H1 (cell line): ENCODE data around the gene CA10. TPM values are rescaled to one million over a fixed set of nuclear protein-coding genes. Genes with fewer than 3 reads are reported as not detected.

ENCODE experiments used
- CTCF ChIA-PET: fragments of 300-600 bp; sonication (Branson Sonifier 250); formaldehyde crosslinking; loops from one replicate; lab custom pipeline; 2021; ENCODE audit not compliant: partially characterized antibody; lab: Charles Lee
- POLR2A ChIA-PET: fragments of 300-600 bp; sonication (Branson Sonifier 250); formaldehyde crosslinking; loops from one replicate; lab custom pipeline; 2021; ENCODE audit warnings: inconsistent platforms; ENCODE audit not compliant: partially characterized antibody; lab: Charles Lee
- DNase-seq, 2 experiments: peaks; one replicate each; pipeline versions ENCODE4 v3.0.0 to v3.0.0-alpha.2; 2010 to 2022; ENCODE audit warnings: low spot score in 2 of 2, low read depth in 1 of 2, mixed read lengths in 1 of 2
- FAIRE-seq: peaks from 2 replicates; lab custom pipeline; 2011; peaks lifted over from hg19 to GRCh38; lab: Jason Lieb, UNC
- H2AFZ ChIP-seq: 2 replicates; pipeline ENCODE4 v1.8.1; 2012; ENCODE audit warnings: low read length, inconsistent platforms
- H2AK5ac ChIP-seq: 2 replicates; pipeline ENCODE4 v1.6.1; 2013; ENCODE audit warnings: low read depth, low read length
- H2BK120ac ChIP-seq: replicated peaks from 2 replicates; pipeline ENCODE3; 2013; ENCODE audit warnings: low read depth, low read length, inconsistent platforms
- H2BK12ac ChIP-seq: 2 replicates; pipeline ENCODE4 v1.6.1; 2013; ENCODE audit warnings: low read depth, low read length
- H2BK15ac ChIP-seq: 2 replicates; pipeline ENCODE4 v1.6.1; 2013; ENCODE audit warnings: low read length
- H2BK20ac ChIP-seq: 2 replicates; pipeline ENCODE4 v1.6.1; 2013; ENCODE audit warnings: low read length
- H2BK5ac ChIP-seq: 2 replicates; pipeline ENCODE4 v1.6.1; 2013; ENCODE audit warnings: low read depth, low read length
- H3K14ac ChIP-seq: 2 replicates; pipeline ENCODE4 v1.6.1; 2013; ENCODE audit warnings: inconsistent platforms; ENCODE audit not compliant: insufficient read length
- H3K18ac ChIP-seq: 2 replicates; pipeline ENCODE4 v1.6.1; 2013; ENCODE audit warnings: low read length; ENCODE audit errors: extremely low read depth
- H3K23ac ChIP-seq: 2 replicates; pipeline ENCODE4 v1.6.1; 2013; ENCODE audit warnings: inconsistent platforms; ENCODE audit not compliant: insufficient read length
- H3K23me2 ChIP-seq: 2 replicates; pipeline ENCODE4 v1.6.1; 2013; ENCODE audit warnings: low read depth, low read length
- H3K27ac ChIP-seq: 2 replicates; pipeline ENCODE4 v1.6.1; 2011; ENCODE audit warnings: low read depth, low read length, inconsistent platforms
- H3K27me3 ChIP-seq, 4 experiments: replicated peaks in 1 of 4; 1 replicate in 1 of 4; 2 replicates in 3 of 4; pipeline versions ENCODE4 v1.6.1 to v1.8.1; 2011 to 2013; ENCODE audit warnings: low read length in 3 of 4, mild to moderate bottlenecking in 3 of 4, inconsistent platforms in 2 of 4, mixed read lengths in 2 of 4, moderate library complexity in 1 of 4; ENCODE audit not compliant: control insufficient read depth in 3 of 4, insufficient read depth in 3 of 4; ENCODE audit errors: extremely low read depth in 1 of 4
- H3K36me3 ChIP-seq, 4 experiments: 2 replicates each; pipeline versions ENCODE4 v1.6.1 to v1.8.1; 2011 to 2013; ENCODE audit warnings: mild to moderate bottlenecking in 4 of 4, low read length in 3 of 4, moderate library complexity in 2 of 4, control low read depth in 1 of 4, inconsistent platforms in 1 of 4; ENCODE audit not compliant: insufficient read depth in 4 of 4, control insufficient read depth in 2 of 4
- H3K4ac ChIP-seq: replicated peaks from 2 replicates; pipeline ENCODE3; 2013; ENCODE audit warnings: low read length, low read depth, mixed read lengths, inconsistent platforms; ENCODE audit not compliant: insufficient read length
- H3K4me1 ChIP-seq, 4 experiments: replicated peaks in 1 of 4; 1 replicate in 1 of 4; 2 replicates in 3 of 4; pipeline versions ENCODE4 v1.6.1 to v1.8.1; 2011 to 2013; ENCODE audit warnings: low read length in 3 of 4, inconsistent platforms in 2 of 4, mixed read lengths in 1 of 4; ENCODE audit not compliant: insufficient read depth in 4 of 4, control insufficient read depth in 3 of 4
- H3K4me2 ChIP-seq, 2 experiments: 2 replicates each; pipeline versions ENCODE4 v1.6.1 to v1.8.1; 2011 to 2013; ENCODE audit warnings: low read depth in 2 of 2, low read length in 2 of 2, control low read depth in 1 of 2, inconsistent platforms in 1 of 2, mild to moderate bottlenecking in 1 of 2; ENCODE audit not compliant: insufficient read depth in 1 of 2
- H3K4me3 ChIP-seq, 4 experiments: fragments of 200-600, 300-600 bp in 1 of 4; sonication (generic), shearing (Covaris generic), sonication (Bioruptor Twin) in 1 of 4; 2 replicates each; pipeline versions ENCODE4 v1.5.1 to v1.8.1; 2011 to 2016; ENCODE audit warnings: low read length in 4 of 4, low read depth in 3 of 4, control low read depth in 2 of 4, inconsistent platforms in 2 of 4, mild to moderate bottlenecking in 2 of 4, mixed read lengths in 1 of 4, moderate library complexity in 1 of 4; ENCODE audit not compliant: insufficient read depth in 2 of 4; ENCODE audit errors: extremely low read depth in 1 of 4
- H3K56ac ChIP-seq: replicated peaks from 2 replicates; pipeline ENCODE3; 2013; ENCODE audit warnings: low read depth, mild to moderate bottlenecking, mixed read lengths, low read length, inconsistent platforms; ENCODE audit not compliant: insufficient read length
- H3K79me1 ChIP-seq: 2 replicates; pipeline ENCODE4 v1.6.1; 2013; ENCODE audit warnings: low read depth, low read length, control low read depth
- H3K79me2 ChIP-seq, 2 experiments: 2 replicates each; pipeline versions ENCODE4 v1.6.1 to v1.8.1; 2012 to 2013; ENCODE audit warnings: low read length in 2 of 2, mild to moderate bottlenecking in 2 of 2, inconsistent platforms in 1 of 2; ENCODE audit not compliant: insufficient read depth in 2 of 2, control insufficient read depth in 1 of 2
- H3K9ac ChIP-seq, 4 experiments: replicated peaks in 1 of 4; 1 replicate in 1 of 4; 2 replicates in 3 of 4; pipeline versions ENCODE4 v1.6.1 to v1.8.1; 2011 to 2013; ENCODE audit warnings: low read depth in 3 of 4, low read length in 3 of 4, control low read depth in 2 of 4, mild to moderate bottlenecking in 2 of 4, moderate library complexity in 2 of 4, inconsistent platforms in 1 of 4; ENCODE audit errors: extremely low read depth in 1 of 4
- H3K9me3 ChIP-seq, 2 experiments: 2 replicates each; pipeline versions ENCODE4 v1.6.1 to v1.8.1; 2012 to 2013; ENCODE audit warnings: mild to moderate bottlenecking in 2 of 2, moderate library complexity in 2 of 2, control low read depth in 1 of 2, inconsistent platforms in 1 of 2, low read depth in 1 of 2, low read length in 1 of 2, mixed read lengths in 1 of 2; ENCODE audit not compliant: insufficient read depth in 2 of 2
- H4K20me1 ChIP-seq, 2 experiments: replicated peaks in 1 of 2; 2 replicates each; pipeline versions ENCODE3 to v1.8.1; 2011 to 2013; ENCODE audit warnings: inconsistent platforms in 2 of 2, low read length in 2 of 2, mild to moderate bottlenecking in 1 of 2; ENCODE audit not compliant: insufficient read depth in 2 of 2, control insufficient read depth in 1 of 2
- H4K5ac ChIP-seq: 2 replicates; pipeline ENCODE4 v1.6.1; 2013; ENCODE audit warnings: low read length, low read depth, mixed read lengths, inconsistent platforms; ENCODE audit not compliant: insufficient read length
- H4K8ac ChIP-seq: 2 replicates; pipeline ENCODE4 v1.8.0; 2013; ENCODE audit warnings: mild to moderate bottlenecking, moderate library complexity, low read length, inconsistent platforms; ENCODE audit not compliant: insufficient read depth; ENCODE audit errors: extremely low read depth
- H4K91ac ChIP-seq: replicated peaks from 2 replicates; pipeline ENCODE3; 2013; ENCODE audit warnings: low read length, mixed read lengths, inconsistent platforms; ENCODE audit not compliant: insufficient read length
- BACH1 ChIP-seq: IDR thresholded peaks from 2 replicates; pipeline ENCODE4 v1.6.1; 2012; ENCODE audit warnings: low read length, improper control_type of control experiment
- EP300 ChIP-seq, 2 experiments: IDR thresholded peaks; 1 replicate in 1 of 2; 2 replicates in 1 of 2; pipeline ENCODE4 v1.6.1; 2011 to 2012; ENCODE audit warnings: low read depth in 2 of 2, low read length in 2 of 2, mild to moderate bottlenecking in 2 of 2, borderline replicate concordance in 1 of 2, inconsistent platforms in 1 of 2, moderate library complexity in 1 of 2
- FOSL1 ChIP-seq: IDR thresholded peaks from 2 replicates; pipeline ENCODE4 v1.6.1; 2011; ENCODE audit warnings: mild to moderate bottlenecking, low read depth, low read length, moderate library complexity; ENCODE audit not compliant: insufficient read depth
- RBBP5 ChIP-seq: IDR thresholded peaks from 2 replicates; pipeline ENCODE4 v1.7.1; 2012; ENCODE audit warnings: low read depth, mild to moderate bottlenecking, inconsistent platforms, low read length, moderate library complexity, borderline replicate concordance
- SAP30 ChIP-seq: fragments of 300-600 bp; sonication (generic); IDR thresholded peaks from 2 replicates; pipeline ENCODE4 v1.7.1; 2012; ENCODE audit warnings: low read length, moderate library complexity, mild to moderate bottlenecking, inconsistent platforms; ENCODE audit not compliant: insufficient read depth, insufficient replicate concordance
- SIN3A ChIP-seq, 2 experiments: IDR thresholded peaks in 1 of 2; conservative IDR thresholded peaks in 1 of 2; 2 replicates each; pipeline ENCODE4 v1.6.1; 2011 to 2012; ENCODE audit warnings: low read length in 2 of 2, improper control_type of control experiment in 1 of 2, low read depth in 1 of 2, mild to moderate bottlenecking in 1 of 2
- TAF1 ChIP-seq: IDR thresholded peaks from 2 replicates; pipeline ENCODE4 v1.6.1; 2011; ENCODE audit warnings: mild to moderate bottlenecking, low read depth, low read length
- TCF12 ChIP-seq: IDR thresholded peaks from 2 replicates; pipeline ENCODE4 v1.6.1; 2011; ENCODE audit warnings: low read depth, mild to moderate bottlenecking, low read length
- TEAD4 ChIP-seq: IDR thresholded peaks from 2 replicates; pipeline ENCODE4 v1.6.1; 2012; ENCODE audit warnings: low read depth, low read length, inconsistent platforms, mixed read lengths
- WGBS, 2 experiments: shearing (Covaris generic) in 1 of 2; methylation state at CpG; one replicate each; pipeline versions ENCODE4 v1.1.6 to v1.1.7; 2013 to 2015; ENCODE audit warnings: low lambda C conversion rate in 2 of 2, mixed read lengths in 2 of 2, inconsistent platforms in 1 of 2, low coverage in 1 of 2, missing lambda C conversion rate in 1 of 2; ENCODE audit not compliant: insufficient replicate concordance in 2 of 2, insufficient coverage in 1 of 2, insufficient read length in 1 of 2; ENCODE audit errors: extremely low coverage in 1 of 2, missing lambda C conversion rate in 1 of 2; 5-methylcytosine and 5-hydroxymethylcytosine counted together
- polyA plus RNA-seq, 7 experiments: library from polyadenylated mRNA; depleted of rRNA in 3 of 7; stranded (reverse) in 5 of 7; unstranded in 2 of 7; fragments of >200 nt in 5 of 7; fragments of 200-250 nt in 2 of 7; gene quantifications; 1 replicate in 5 of 7; 2 replicates in 1 of 7; 4 replicates in 1 of 7; pipeline versions ENCODE4 v1.2.1 to v1.2.3, GENCODE V29; 2011 to 2013; ENCODE audit warnings: missing spikeins in 2 of 7, mixed read lengths in 2 of 7
- total RNA-seq: library from RNA; stranded (reverse); fragmentation: NEBNext Ultra II Directional; extraction: Animal tissue kit (Norgen Biotek cat#: 25700); gene quantifications from 2 replicates; pipeline ENCODE4 v1.2.1, GENCODE V29; 2021
- TF ChIP-seq, protein P1 (sequence below): IDR thresholded peaks from 2 replicates; pipeline ENCODE4 v1.6.1; 2011; ENCODE audit warnings: low read depth, mild to moderate bottlenecking, low read length; ENCODE audit not compliant: insufficient read depth
- TF ChIP-seq, protein P2 (sequence below), 3 experiments: IDR thresholded peaks; 1 replicate in 2 of 3; 2 replicates in 1 of 3; pipeline versions ENCODE4 v1.5.1 to v1.6.1; 2011; ENCODE audit warnings: low read length in 3 of 3, mild to moderate bottlenecking in 3 of 3, inconsistent platforms in 2 of 3, low read depth in 1 of 3, moderate library complexity in 1 of 3; ENCODE audit not compliant: insufficient read depth in 1 of 3; ENCODE audit errors: control extremely low read depth in 1 of 3

Gene CA10
- total and polyA plus RNA-seq, 2 of the 8 experiments (the other 6 are each of a cell fraction or from before 2014, with no cell fraction given): 0.60 to 0.63 TPM

DNA sequence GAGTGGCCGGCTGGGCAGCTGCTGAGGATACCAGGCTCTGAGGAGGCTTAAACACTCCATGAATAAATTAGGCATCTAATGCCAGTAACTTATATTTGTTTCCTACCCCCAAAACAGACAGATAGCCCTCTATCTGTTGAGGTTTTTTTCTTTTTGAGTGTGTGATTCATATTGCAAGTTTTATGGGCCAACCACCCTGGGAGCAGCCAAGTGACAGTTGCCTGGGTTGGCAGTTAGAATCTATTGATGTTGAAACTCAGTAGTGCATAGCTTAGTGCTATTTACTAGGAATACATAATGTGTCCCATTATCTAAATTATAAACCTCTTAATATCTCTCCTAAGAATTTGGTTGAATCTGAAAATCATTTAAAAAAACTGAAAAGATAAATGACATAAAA is 397.4 kb downstream of the CA10 start:
- Histone ChIP-seq H4K91ac (no peak overlapping the region), H3K9ac (no peak overlapping the region), H3K27ac (no peak overlapping the region), H3K4me3 (no peak overlapping the region), H2BK20ac (no peak overlapping the region), H4K8ac (no peak overlapping the region), H3K36me3 (no peaks in the 10 kb centered on the region), H3K18ac (no peak overlapping the region), H3K4ac (no peak overlapping the region), H2BK120ac (no peak overlapping the region), H3K56ac (no peak overlapping the region), H4K5ac (no peak overlapping the region), H3K79me2 (no peaks in the 10 kb centered on the region), H3K23me2 (no peaks in the 10 kb centered on the region), H4K20me1 (no peaks in the 10 kb centered on the region), H2AK5ac (no peak overlapping the region), H2BK5ac (no peak overlapping the region), H3K79me1 (no peaks in the 10 kb centered on the region), H3K23ac (no peak overlapping the region), H2BK15ac (no peak overlapping the region), H3K4me1 (no peaks in the 10 kb centered on the region), H3K14ac (no peak overlapping the region), H3K4me2 (no peak overlapping the region), H2AFZ (no peak overlapping the region), H2BK12ac (no peak overlapping the region), H3K27me3 (no peaks in the 10 kb centered on the region), H3K9me3 (no peaks in the 10 kb centered on the region)
- POLR2A ChIA-PET: no interaction called here
- DNase-seq: no peak
- CTCF ChIA-PET: interaction anchor here (0.9 to 8.1 kb wide), 2 partner anchors 344 to 389 kb away, joined by 3 to 74 read pairs; no protein-coding TSS in a partner anchor
- FAIRE-seq: no peak
- 100% methylated on average over 1 of the region's 1 CpG; no CpG with 5 or more reads in 1 of the 2 experiments for WGBS, 2 experiments
- no peak for TF ChIP-seq TAF1
- TF ChIP-seq EP300 (IDR thresholded peaks at IDR 0.05; ENCODE audit: borderline replicate concordance in 1 of 2, low read depth in 2 of 2, low read length in 2 of 2): no peak
- TF ChIP-seq SAP30: no peak
- no peak for TF ChIP-seq FOSL1
- TF ChIP-seq SIN3A (conservative IDR thresholded peaks at IDR 0.05 in 1 of 2, IDR thresholded peaks at IDR 0.05 in 1 of 2; ENCODE audit: low read depth in 1 of 2, low read length in 2 of 2): no peak
- TF ChIP-seq, protein P1, sequence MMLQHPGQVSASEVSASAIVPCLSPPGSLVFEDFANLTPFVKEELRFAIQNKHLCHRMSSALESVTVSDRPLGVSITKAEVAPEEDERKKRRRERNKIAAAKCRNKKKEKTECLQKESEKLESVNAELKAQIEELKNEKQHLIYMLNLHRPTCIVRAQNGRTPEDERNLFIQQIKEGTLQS: no peak
- no peak for TF ChIP-seq RBBP5
- TF ChIP-seq, protein P2, sequence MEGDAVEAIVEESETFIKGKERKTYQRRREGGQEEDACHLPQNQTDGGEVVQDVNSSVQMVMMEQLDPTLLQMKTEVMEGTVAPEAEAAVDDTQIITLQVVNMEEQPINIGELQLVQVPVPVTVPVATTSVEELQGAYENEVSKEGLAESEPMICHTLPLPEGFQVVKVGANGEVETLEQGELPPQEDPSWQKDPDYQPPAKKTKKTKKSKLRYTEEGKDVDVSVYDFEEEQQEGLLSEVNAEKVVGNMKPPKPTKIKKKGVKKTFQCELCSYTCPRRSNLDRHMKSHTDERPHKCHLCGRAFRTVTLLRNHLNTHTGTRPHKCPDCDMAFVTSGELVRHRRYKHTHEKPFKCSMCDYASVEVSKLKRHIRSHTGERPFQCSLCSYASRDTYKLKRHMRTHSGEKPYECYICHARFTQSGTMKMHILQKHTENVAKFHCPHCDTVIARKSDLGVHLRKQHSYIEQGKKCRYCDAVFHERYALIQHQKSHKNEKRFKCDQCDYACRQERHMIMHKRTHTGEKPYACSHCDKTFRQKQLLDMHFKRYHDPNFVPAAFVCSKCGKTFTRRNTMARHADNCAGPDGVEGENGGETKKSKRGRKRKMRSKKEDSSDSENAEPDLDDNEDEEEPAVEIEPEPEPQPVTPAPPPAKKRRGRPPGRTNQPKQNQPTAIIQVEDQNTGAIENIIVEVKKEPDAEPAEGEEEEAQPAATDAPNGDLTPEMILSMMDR (IDR thresholded peaks at IDR 0.05; ENCODE audit: control extremely low read depth in 1 of 3, insufficient read depth in 1 of 3, low read depth in 1 of 3, low read length in 3 of 3): no peak
- TF ChIP-seq TCF12: no peak
- no peak for TF ChIP-seq BACH1
- TF ChIP-seq TEAD4: no peak
